Left kidney (tissue), 8 donors: ENCODE data around the gene ZNF474. TPM values are rescaled to one million over a fixed set of nuclear protein-coding genes. Genes with fewer than 3 reads are reported as not detected.
"Not testable (repeated sequence)": the region's sequence is repeated elsewhere in the genome, so short reads cannot be mapped to it uniquely, and the experiment has no call there.

Experiments
- DNase-seq: peaks from one replicate; pipeline ENCODE4 v3.0.0-alpha.2; 2013
- long read RNA-seq, 8 donors: transcript quantifications; one replicate each; lab custom pipeline, GENCODE V29; 2026
- polyA plus RNA-seq: library from polyadenylated mRNA; unstranded; fragments of 120-200 nt; gene quantifications from one replicate; pipeline ENCODE4 v1.2.1, GENCODE V29; 2013; ENCODE audit not compliant: insufficient read length

Gene ZNF474
- 0.88 TPM for polyA plus RNA-seq
- long read RNA-seq, donor 1, result 0 reads
- long read RNA-seq, donor 2, result 0 reads
- long read RNA-seq, donor 3, result 0 reads
- long read RNA-seq, donor 4, result 0 reads
- long read RNA-seq, donor 5, result 0 reads
- long read RNA-seq, donor 6, result 0 reads
- long read RNA-seq, donor 7, result 0 reads
- long read RNA-seq, donor 8, result 0 reads

- peak; percentile 86 for DNase-seq
Observed at GRCh38 chr5:122129306-122129705, at the start of gene ZNF474. Gene ZNF474 (plus strand): TSS chr5:122129546. CDS start chr5:122151991, 22,445 bp downstream.

GRCh38 chr5:122081541-122081940 is 47.8 kb upstream of the ZNF474 start:
- no peak for DNase-seq

GRCh38 chr5:122083535-122083934 is 45.8 kb upstream of the ZNF474 start:
- no peak for DNase-seq

- no peak for DNase-seq
Observed at GRCh38 chr5:122085041-122085440, 44.3 kb upstream of the ZNF474 start.

GRCh38 chr5:122089096-122090013 is 40.0 kb upstream of the ZNF474 start:
- DNase-seq, result no peak

GRCh38 chr5:122091936-122092600 is 37.3 kb upstream of the ZNF474 start:
- DNase-seq, result no peak

- DNase-seq, result no peak
Observed at GRCh38 chr5:122093415-122094180, 35.7 kb upstream of the ZNF474 start.

- not testable (repeated sequence) for DNase-seq
Observed at GRCh38 chr5:122094251-122094650, 35.1 kb upstream of the ZNF474 start.

GRCh38 chr5:122095158-122095557 is 34.2 kb upstream of the ZNF474 start:
- no peak for DNase-seq

- DNase-seq, result no peak
Observed at GRCh38 chr5:122097391-122097790, 32.0 kb upstream of the ZNF474 start.

GRCh38 chr5:122099060-122099790 is 30.1 kb upstream of the ZNF474 start:
- no peak for DNase-seq

- DNase-seq, result peak; percentile 45
Observed at GRCh38 chr5:122101636-122102285, 27.6 kb upstream of the ZNF474 start.

GRCh38 chr5:122102825-122103224 is 26.5 kb upstream of the ZNF474 start:
- DNase-seq, result no peak

- no peak for DNase-seq
Observed at GRCh38 chr5:122105909-122106308, 23.4 kb upstream of the ZNF474 start.

GRCh38 chr5:122107016-122107415 is 22.3 kb upstream of the ZNF474 start:
- DNase-seq, result no peak

GRCh38 chr5:122110987-122111386 is 18.4 kb upstream of the ZNF474 start:
- DNase-seq, result no peak

- no peak for DNase-seq
Observed at GRCh38 chr5:122111460-122111859, 17.9 kb upstream of the ZNF474 start.

- DNase-seq, result no peak
Observed at GRCh38 chr5:122112063-122112462, 17.3 kb upstream of the ZNF474 start.

GRCh38 chr5:122112733-122113558 is 16.4 kb upstream of the ZNF474 start:
- no peak for DNase-seq

- DNase-seq, result no peak
Observed at GRCh38 chr5:122114501-122114900, 14.8 kb upstream of the ZNF474 start.
